Measurements from ENCODE around the gene FABP3. TPM values are rescaled to one million over a fixed set of nuclear protein-coding genes. Genes with fewer than 3 reads are reported as not detected.

FABP3 gene
- total RNA-seq (1 to 10 TPM in 1 of 2 experiments, not detected in 1; 1.2 TPM), polyA plus RNA-seq (not detected)

- Histone ChIP-seq H3K27me3 (ENCODE audit: insufficient read depth, low read length) (no peaks in the 10 kb centered on the region), H3K36me3 (ENCODE audit: insufficient read depth, low read length) (no peaks in the 10 kb centered on the region), H3K4me3 (ENCODE audit: low read length in 2 of 2) (peak within 1 kb of the TSS in 1 of 2 donors; percentile 13), H3K9me3 (ENCODE audit: control insufficient read depth in 1 of 2, low read length in 2 of 2) (no peaks in the 10 kb centered on the region), H3K4me1 (ENCODE audit: insufficient read depth, low read length) (peaks cover 8% of the 10 kb centered on the region), H3K27ac (ENCODE audit: low read depth, low read length) (no peak within 1 kb of the TSS)
- Mint-ChIP-seq H3K4me3 (peak within 1 kb of the TSS; percentile 76 to 90 (median 83)), H3K27me3 (peaks cover 0 to 2% of the 10 kb centered on the region in 2 donors), H3K9me3 (no peaks in the 10 kb centered on the region), H3K4me1 (peaks cover 8 to 18% (median 13%) of the 10 kb centered on the region in 4 donors), H3K36me3 (peaks cover 0 to 1% of the 10 kb centered on the region in 2 donors), H3K27ac (peak within 1 kb of the TSS in 5 of 7 donors; percentile 3 to 70 (median 50))
- no peak for DNase-seq
- ChIA-PET CTCF (ENCODE audit: partially characterized antibody) (interaction anchor here (0.8 to 1.3 kb wide), 6 partner anchors 12 to 176 kb away, joined by 3 to 4 read pairs (median 4); no protein-coding TSS in a partner anchor), POLR2A (ENCODE audit: partially characterized antibody) (no interaction called here)
- intact Hi-C loops (cut with micrococcal nuclease): no loop called here
Observed at GRCh38 chr1:31373056-31373896, at the start of gene FABP3. FABP3 (minus strand) TSS chr1:31373076; CDS start chr1:31373014, 62 bp downstream.

- Mint-ChIP-seq H3K36me3 (no peaks in the 10 kb centered on the region), H3K9me3 (peaks cover 0 to 2% (median 0%) of the 10 kb centered on the region in 8 donors), H3K4me1 (peaks cover 0 to 7% (median 2%) of the 10 kb centered on the region in 4 donors), H3K4me3 (no peak overlapping the region), H3K27me3 (peaks cover 15 to 33% of the 10 kb centered on the region in 2 donors), H3K27ac (no peak overlapping the region)
- Histone ChIP-seq H3K9me3 (ENCODE audit: control insufficient read depth in 1 of 2, low read length in 2 of 2) (no peaks in the 10 kb centered on the region), H3K4me1 (ENCODE audit: insufficient read depth, low read length) (peaks cover 3% of the 10 kb centered on the region), H3K27me3 (ENCODE audit: insufficient read depth, low read length) (no peaks in the 10 kb centered on the region), H3K4me3 (ENCODE audit: low read length in 2 of 2) (no peak overlapping the region), H3K36me3 (ENCODE audit: insufficient read depth, low read length) (no peaks in the 10 kb centered on the region), H3K27ac (ENCODE audit: low read depth, low read length) (no peak overlapping the region)
- intact Hi-C loops (cut with micrococcal nuclease): loop anchor here (1.0 kb wide), 3 partner anchors 27 to 259 kb away; no protein-coding TSS in a partner anchor
- CTCF ChIA-PET (ENCODE audit: partially characterized antibody): interaction anchor here (0.6 to 7.0 kb wide), 13 partner anchors 10 to 368 kb away, joined by 3 to 60 read pairs (median 4); partner anchors contain the start of gene FABP3
- DNase-seq: no peak
- POLR2A ChIA-PET (ENCODE audit: partially characterized antibody): no interaction called here
Observed at GRCh38 chr1:31421371-31422040, 48.6 kb upstream of the FABP3 start.

GRCh38 chr1:31420716-31421115 lies 47.8 kb upstream of the FABP3 start:
- ChIA-PET CTCF (ENCODE audit: partially characterized antibody) (interaction anchor here (0.6 to 7.0 kb wide), 6 partner anchors 10 to 275 kb away, joined by 4 to 60 read pairs (median 10); partner anchors contain the start of gene FABP3), POLR2A (ENCODE audit: partially characterized antibody) (no interaction called here)
- Histone ChIP-seq H3K4me1 (ENCODE audit: insufficient read depth, low read length) (peaks cover 3% of the 10 kb centered on the region), H3K27me3 (ENCODE audit: insufficient read depth, low read length) (peaks cover under 1% of the 10 kb centered on the region), H3K9me3 (ENCODE audit: control insufficient read depth in 1 of 2, low read length in 2 of 2) (no peaks in the 10 kb centered on the region), H3K36me3 (ENCODE audit: insufficient read depth, low read length) (no peaks in the 10 kb centered on the region), H3K27ac (ENCODE audit: low read depth, low read length) (no peak overlapping the region), H3K4me3 (ENCODE audit: low read length in 2 of 2) (no peak overlapping the region)
- Mint-ChIP-seq H3K9me3 (peaks cover 0 to 2% (median 0%) of the 10 kb centered on the region in 8 donors), H3K27ac (no peak overlapping the region), H3K4me3 (no peak overlapping the region), H3K27me3 (peaks cover 21 to 40% of the 10 kb centered on the region in 2 donors), H3K36me3 (no peaks in the 10 kb centered on the region), H3K4me1 (peaks cover 0 to 7% (median 2%) of the 10 kb centered on the region in 4 donors)
- DNase-seq: no peak
- intact Hi-C loops (cut with micrococcal nuclease): no loop called here

GRCh38 chr1:31418626-31419323 lies 45.9 kb upstream of the FABP3 start:
- Mint-ChIP-seq H3K27me3 (peaks cover 31 to 49% of the 10 kb centered on the region in 2 donors), H3K4me1 (peaks cover 2 to 9% (median 4%) of the 10 kb centered on the region in 4 donors), H3K4me3 (no peak overlapping the region), H3K9me3 (peaks cover 0 to 2% (median 0%) of the 10 kb centered on the region in 8 donors), H3K27ac (no peak overlapping the region), H3K36me3 (no peaks in the 10 kb centered on the region)
- DNase-seq: no peak
- Histone ChIP-seq H3K27ac (ENCODE audit: low read depth, low read length) (no peak overlapping the region), H3K4me3 (ENCODE audit: low read length in 2 of 2) (no peak overlapping the region), H3K27me3 (ENCODE audit: insufficient read depth, low read length) (peaks cover 8% of the 10 kb centered on the region), H3K36me3 (ENCODE audit: insufficient read depth, low read length) (no peaks in the 10 kb centered on the region), H3K4me1 (ENCODE audit: insufficient read depth, low read length) (peaks cover 6% of the 10 kb centered on the region), H3K9me3 (ENCODE audit: control insufficient read depth in 1 of 2, low read length in 2 of 2) (no peaks in the 10 kb centered on the region)
- POLR2A ChIA-PET (ENCODE audit: partially characterized antibody): no interaction called here
- intact Hi-C loops (cut with micrococcal nuclease): no loop called here
- CTCF ChIA-PET (ENCODE audit: partially characterized antibody): interaction anchor here (1.1 to 7.0 kb wide), 3 partner anchors 24 to 234 kb away, joined by 3 to 60 read pairs (median 21); no protein-coding TSS in a partner anchor

GRCh38 chr1:31417148-31417547 lies 44.3 kb upstream of the FABP3 start:
- ChIA-PET POLR2A (ENCODE audit: partially characterized antibody) (no interaction called here), CTCF (ENCODE audit: partially characterized antibody) (interaction anchor here (7.0 kb wide), 1 partner anchor 23 kb away, joined by 60 read pairs; no protein-coding TSS in a partner anchor)
- H3K27ac Mint-ChIP-seq: no peak overlapping the region
- Histone ChIP-seq H3K4me1 (ENCODE audit: insufficient read depth, low read length) (peaks cover 12% of the 10 kb centered on the region), H3K4me3 (ENCODE audit: low read length in 2 of 2) (no peak overlapping the region), H3K27ac (ENCODE audit: low read depth, low read length) (no peak overlapping the region), H3K36me3 (ENCODE audit: insufficient read depth, low read length) (no peaks in the 10 kb centered on the region), H3K27me3 (ENCODE audit: insufficient read depth, low read length) (peaks cover 15% of the 10 kb centered on the region), H3K9me3 (ENCODE audit: control insufficient read depth in 1 of 2, low read length in 2 of 2) (no peaks in the 10 kb centered on the region)
- no peaks in the 10 kb centered on the region for H3K36me3 Mint-ChIP-seq
- no peak overlapping the region for H3K4me3 Mint-ChIP-seq
- H3K9me3 Mint-ChIP-seq: peaks cover 0 to 5% (median 0%) of the 10 kb centered on the region in 8 donors
- H3K4me1 Mint-ChIP-seq: peaks cover 5 to 11% (median 6%) of the 10 kb centered on the region in 4 donors
- intact Hi-C loops (cut with micrococcal nuclease): no loop called here
- H3K27me3 Mint-ChIP-seq: peaks cover 28 to 49% of the 10 kb centered on the region in 2 donors
- no peak for DNase-seq

- CTCF ChIA-PET (ENCODE audit: partially characterized antibody): no interaction called here
- POLR2A ChIA-PET (ENCODE audit: partially characterized antibody): no interaction called here
- intact Hi-C loops (cut with micrococcal nuclease): no loop called here
- Histone ChIP-seq H3K4me3 (ENCODE audit: low read length in 2 of 2) (no peak overlapping the region), H3K36me3 (ENCODE audit: insufficient read depth, low read length) (no peaks in the 10 kb centered on the region), H3K27me3 (ENCODE audit: insufficient read depth, low read length) (peaks cover 19% of the 10 kb centered on the region), H3K9me3 (ENCODE audit: control insufficient read depth in 1 of 2, low read length in 2 of 2) (no peaks in the 10 kb centered on the region), H3K27ac (ENCODE audit: low read depth, low read length) (no peak overlapping the region), H3K4me1 (ENCODE audit: insufficient read depth, low read length) (peaks cover 12% of the 10 kb centered on the region)
- no peak overlapping the region for H3K27ac Mint-ChIP-seq
- peaks cover 5 to 12% (median 6%) of the 10 kb centered on the region in 4 donors for H3K4me1 Mint-ChIP-seq
- peak overlapping the region in 2 of 8 donors; percentile 26 to 44 for H3K4me3 Mint-ChIP-seq
- H3K27me3 Mint-ChIP-seq: peaks cover 31 to 54% of the 10 kb centered on the region in 2 donors
- peaks cover 0 to 5% (median 0%) of the 10 kb centered on the region in 8 donors for H3K9me3 Mint-ChIP-seq
- DNase-seq: no peak
- H3K36me3 Mint-ChIP-seq: no peaks in the 10 kb centered on the region
Observed at GRCh38 chr1:31416101-31416736, 43.3 kb upstream of the FABP3 start.
